Ishikawa (cell line): ENCODE measurements around the gene SLC25A6.

Experiments used
- FOXM1 ChIP-seq: IDR thresholded peaks from 2 replicates; pipeline ENCODE4 v1.6.1; 2012; ENCODE audit warnings: low read depth, borderline replicate concordance
- MAX ChIP-seq: IDR thresholded peaks from 2 replicates; pipeline ENCODE4 v1.6.1; 2012

GRCh38 chrX:1336331-1336943 lies 55.5 kb downstream of the SLC25A6 start, which contains the start of gene IL3RA:
- TF ChIP-seq FOXM1 (no peak), MAX (no peak)
